Measurements from ENCODE around the gene TMIGD2.

GRCh38 chr19:4342314-4342614 lies 40.1 kb upstream of the TMIGD2 start:
- TF ChIP-seq TCF7L2 (IDR thresholded peaks at IDR 0.05; ENCODE audit: low read depth, low read length) (no peak), CTCF (IDR thresholded peaks at IDR 0.05) (no peak)
